Osteoblast (primary cell): ENCODE data around the gene PTPN3. TPM values are rescaled to one million over a fixed set of nuclear protein-coding genes. Genes with fewer than 3 reads are reported as not detected.

Source experiments
- DNase-seq: peaks from one replicate; pipeline ENCODE4 v3.0.0; 2011; ENCODE audit warnings: low spot score, mixed read lengths; ENCODE audit not compliant: insufficient read length; ENCODE audit errors: missing footprints
- H2AFZ ChIP-seq: 2 replicates; pipeline ENCODE4 v1.6.0; 2011; ENCODE audit warnings: mild to moderate bottlenecking, low read length
- H3K27ac ChIP-seq: 2 replicates; pipeline ENCODE4 v1.5.1; 2011; ENCODE audit warnings: mild to moderate bottlenecking, low read depth, low read length, moderate library complexity
- H3K27me3 ChIP-seq: 2 replicates; pipeline ENCODE4 v1.6.0; 2012; ENCODE audit warnings: mild to moderate bottlenecking, control low read depth, inconsistent platforms, low read length, moderate library complexity; ENCODE audit not compliant: insufficient read depth
- H3K36me3 ChIP-seq: 2 replicates; pipeline ENCODE4 v1.5.1; 2011; ENCODE audit warnings: mild to moderate bottlenecking, low read length, control low read depth, moderate library complexity; ENCODE audit not compliant: insufficient read depth
- H3K4me1 ChIP-seq: 2 replicates; pipeline ENCODE4 v1.5.1; 2011; ENCODE audit warnings: mild to moderate bottlenecking, low read length, control low read depth, moderate library complexity; ENCODE audit not compliant: insufficient read depth
- H3K4me2 ChIP-seq: 2 replicates; pipeline ENCODE4 v1.6.0; 2011; ENCODE audit warnings: mild to moderate bottlenecking, low read length; ENCODE audit not compliant: insufficient read depth
- H3K4me3 ChIP-seq: fragments of 200-600 bp; sonication (generic); 3 replicates; pipeline ENCODE4 v1.5.1; 2012; ENCODE audit warnings: mild to moderate bottlenecking, low read length, inconsistent platforms; ENCODE audit not compliant: insufficient read depth
- H3K79me2 ChIP-seq: 2 replicates; pipeline ENCODE4 v1.6.0; 2012; ENCODE audit warnings: mild to moderate bottlenecking, low read length, control low read depth, inconsistent platforms; ENCODE audit not compliant: insufficient read depth
- H3K9me3 ChIP-seq: 2 replicates; pipeline ENCODE4 v1.5.1; 2011; ENCODE audit warnings: low read depth, low read length, control low read depth
- H4K20me1 ChIP-seq: 2 replicates; pipeline ENCODE4 v1.6.0; 2012; ENCODE audit warnings: mild to moderate bottlenecking, low read length, control low read depth; ENCODE audit not compliant: insufficient read depth
- total RNA-seq: library from RNA; depleted of rRNA; stranded (reverse); fragments of >200 nt; gene quantifications from 2 replicates; pipeline ENCODE4 v1.2.3, GENCODE V29; 2012
- TF ChIP-seq, protein P1 (sequence below): IDR thresholded peaks from 2 replicates; pipeline ENCODE4 v1.5.1; 2011; ENCODE audit warnings: mild to moderate bottlenecking, low read depth, low read length, moderate library complexity; ENCODE audit errors: extremely low read depth

Gene PTPN3
- total RNA-seq, 1 donor = 2.9 TPM

GRCh38 chr9:109473329-109473728 is 24.8 kb downstream of the PTPN3 start:
- Histone ChIP-seq H3K27ac (no peak overlapping the region), H3K79me2 (no peaks in the 10 kb centered on the region), H3K36me3 (no peaks in the 10 kb centered on the region), H3K9me3 (no peaks in the 10 kb centered on the region), H2AFZ (peak overlapping the region; percentile 44), H4K20me1 (no peaks in the 10 kb centered on the region), H3K4me1 (no peaks in the 10 kb centered on the region), H3K4me2 (peak overlapping the region; percentile 79), H3K4me3 (peak overlapping the region; percentile 56), H3K27me3 (no peaks in the 10 kb centered on the region)
- no peak for DNase-seq
- TF ChIP-seq, protein P1, sequence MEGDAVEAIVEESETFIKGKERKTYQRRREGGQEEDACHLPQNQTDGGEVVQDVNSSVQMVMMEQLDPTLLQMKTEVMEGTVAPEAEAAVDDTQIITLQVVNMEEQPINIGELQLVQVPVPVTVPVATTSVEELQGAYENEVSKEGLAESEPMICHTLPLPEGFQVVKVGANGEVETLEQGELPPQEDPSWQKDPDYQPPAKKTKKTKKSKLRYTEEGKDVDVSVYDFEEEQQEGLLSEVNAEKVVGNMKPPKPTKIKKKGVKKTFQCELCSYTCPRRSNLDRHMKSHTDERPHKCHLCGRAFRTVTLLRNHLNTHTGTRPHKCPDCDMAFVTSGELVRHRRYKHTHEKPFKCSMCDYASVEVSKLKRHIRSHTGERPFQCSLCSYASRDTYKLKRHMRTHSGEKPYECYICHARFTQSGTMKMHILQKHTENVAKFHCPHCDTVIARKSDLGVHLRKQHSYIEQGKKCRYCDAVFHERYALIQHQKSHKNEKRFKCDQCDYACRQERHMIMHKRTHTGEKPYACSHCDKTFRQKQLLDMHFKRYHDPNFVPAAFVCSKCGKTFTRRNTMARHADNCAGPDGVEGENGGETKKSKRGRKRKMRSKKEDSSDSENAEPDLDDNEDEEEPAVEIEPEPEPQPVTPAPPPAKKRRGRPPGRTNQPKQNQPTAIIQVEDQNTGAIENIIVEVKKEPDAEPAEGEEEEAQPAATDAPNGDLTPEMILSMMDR = no peak

DNA sequence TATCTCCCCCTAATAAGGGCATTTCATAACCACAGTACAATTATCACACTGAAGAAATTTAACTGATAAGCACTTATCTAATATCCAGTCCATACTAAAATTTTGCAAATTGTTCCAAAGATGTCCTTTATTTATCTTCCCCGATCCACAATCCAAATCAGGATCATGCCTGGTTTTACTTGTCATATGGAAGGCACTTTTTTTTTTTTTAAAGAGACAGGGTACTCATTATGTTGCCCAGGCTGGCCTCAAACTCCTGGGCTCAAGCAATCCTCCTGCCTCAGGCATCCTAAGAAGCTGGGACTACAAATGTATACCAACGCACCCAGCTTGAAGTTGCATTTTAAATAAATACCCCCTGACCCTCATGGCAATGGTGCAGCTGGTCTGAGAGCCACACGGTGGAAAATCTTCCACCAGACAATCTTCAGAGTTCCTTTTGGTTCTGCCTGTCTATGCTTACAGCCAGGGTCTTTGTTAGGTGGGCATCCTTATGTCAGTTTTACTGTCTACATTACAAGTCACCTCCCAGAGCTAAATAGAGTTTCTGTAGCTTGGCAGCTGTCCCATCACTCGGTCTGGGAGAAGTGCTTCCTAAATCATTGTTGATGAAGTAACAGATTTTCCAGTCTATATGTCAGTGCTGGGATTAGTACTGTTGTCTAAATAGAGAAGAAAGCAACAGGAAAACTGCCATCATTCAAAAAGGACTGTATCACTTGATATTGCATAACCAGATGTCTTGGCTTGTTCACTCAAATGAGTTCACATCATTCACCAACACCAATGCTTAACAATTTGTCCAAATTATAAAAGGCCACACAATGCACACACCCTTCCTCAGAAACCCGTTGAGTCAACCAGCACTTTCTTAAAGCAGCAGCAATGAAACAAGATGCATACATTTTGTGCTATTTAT is 26.4 kb downstream of the PTPN3 start:
- no peaks in the 10 kb centered on the region for H3K4me1 ChIP-seq

DNA sequence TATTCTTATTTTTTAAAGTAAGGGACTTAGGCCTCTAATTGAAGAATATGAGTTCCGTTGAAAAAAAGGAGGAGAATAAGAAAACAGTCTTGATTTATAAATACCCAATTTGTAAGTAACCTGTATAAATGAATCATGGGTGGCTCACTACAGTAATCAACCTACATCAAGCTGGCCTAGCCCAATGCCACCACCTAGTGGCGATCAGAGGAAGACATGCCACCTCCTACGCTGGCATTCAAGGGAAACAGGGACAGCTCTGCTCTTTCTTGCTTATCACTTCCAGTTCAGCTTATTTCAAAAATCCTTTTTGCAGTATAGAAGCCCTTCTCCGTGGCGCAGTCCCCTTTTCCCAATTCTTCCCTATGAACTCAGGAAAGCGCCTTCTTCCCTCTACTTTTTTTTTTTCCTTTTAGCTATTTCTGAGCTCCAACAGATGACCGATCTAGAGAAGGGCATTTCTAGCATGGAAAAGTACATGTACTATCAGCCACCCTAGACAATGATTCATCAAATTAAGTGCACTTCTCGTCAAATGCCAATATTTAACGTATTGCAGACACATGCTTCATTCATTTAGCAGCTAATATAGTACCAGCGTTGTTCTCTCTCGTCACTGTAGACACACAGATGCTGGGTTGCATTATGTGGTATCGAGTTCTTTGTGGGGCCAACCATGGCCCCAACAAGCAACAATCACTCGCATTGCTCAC is 28.3 kb downstream of the PTPN3 start:
- Histone ChIP-seq H3K27ac (no peak overlapping the region), H3K36me3 (no peaks in the 10 kb centered on the region), H3K4me1 (no peaks in the 10 kb centered on the region), H3K4me2 (no peak overlapping the region), H2AFZ (no peak overlapping the region), H3K79me2 (no peaks in the 10 kb centered on the region), H3K9me3 (no peaks in the 10 kb centered on the region), H3K27me3 (no peaks in the 10 kb centered on the region), H4K20me1 (peaks cover 2% of the 10 kb centered on the region), H3K4me3 (no peak overlapping the region)
- DNase-seq = peak; percentile 89
- TF ChIP-seq, protein P1 = peak; percentile 98

More for the DNA sequence above, 26.4 kb downstream of the PTPN3 start:
- H3K36me3 ChIP-seq = no peaks in the 10 kb centered on the region
- H2AFZ ChIP-seq = no peak overlapping the region
- no peaks in the 10 kb centered on the region for H3K9me3 ChIP-seq
- no peak overlapping the region for H3K4me2 ChIP-seq
- no peaks in the 10 kb centered on the region for H3K79me2 ChIP-seq
- no peak overlapping the region for H3K4me3 ChIP-seq
- no peak for DNase-seq
- no peaks in the 10 kb centered on the region for H4K20me1 ChIP-seq
- no peaks in the 10 kb centered on the region for H3K27me3 ChIP-seq
- TF ChIP-seq, protein P1 = no peak
- H3K27ac ChIP-seq = no peak overlapping the region

GRCh38 chr9:109468927-109469326 is 29.2 kb downstream of the PTPN3 start:
- H3K4me2 ChIP-seq = no peak overlapping the region
- H3K9me3 ChIP-seq = no peaks in the 10 kb centered on the region
- H3K4me3 ChIP-seq = no peak overlapping the region
- TF ChIP-seq, protein P1 = no peak
- H3K27ac ChIP-seq = no peak overlapping the region
- peaks cover 2% of the 10 kb centered on the region for H4K20me1 ChIP-seq
- H2AFZ ChIP-seq = no peak overlapping the region
- no peaks in the 10 kb centered on the region for H3K27me3 ChIP-seq
- H3K36me3 ChIP-seq = no peaks in the 10 kb centered on the region
- no peaks in the 10 kb centered on the region for H3K79me2 ChIP-seq
- no peak for DNase-seq
- no peaks in the 10 kb centered on the region for H3K4me1 ChIP-seq
